ENCODE data around the gene OASL.

GRCh38 chr12:121064116-121064515 is 25.1 kb upstream of the OASL start:
- TF ChIP-seq CTCF (IDR thresholded peaks at IDR 0.05; ENCODE audit: poor library complexity): no peak
- no peak for TF ChIP-seq EZH2phosphoT487 (IDR thresholded peaks at IDR 0.05; ENCODE audit: low read depth, severe bottlenecking, unreplicated experiment)
